WI38 (cell line): ENCODE measurements around the gene PLS3.

Source experiments
- H3K4me3 ChIP-seq: 2 replicates; pipeline ENCODE4 v1.5.1; 2011; ENCODE audit warnings: low read depth, mild to moderate bottlenecking, control low read depth, low read length
- TF ChIP-seq, protein P1 (sequence below): IDR thresholded peaks from 2 replicates; pipeline ENCODE4 v1.5.1; 2012; ENCODE audit warnings: low read depth, mild to moderate bottlenecking, control low read depth, low read length

The PLS3 gene

DNA sequence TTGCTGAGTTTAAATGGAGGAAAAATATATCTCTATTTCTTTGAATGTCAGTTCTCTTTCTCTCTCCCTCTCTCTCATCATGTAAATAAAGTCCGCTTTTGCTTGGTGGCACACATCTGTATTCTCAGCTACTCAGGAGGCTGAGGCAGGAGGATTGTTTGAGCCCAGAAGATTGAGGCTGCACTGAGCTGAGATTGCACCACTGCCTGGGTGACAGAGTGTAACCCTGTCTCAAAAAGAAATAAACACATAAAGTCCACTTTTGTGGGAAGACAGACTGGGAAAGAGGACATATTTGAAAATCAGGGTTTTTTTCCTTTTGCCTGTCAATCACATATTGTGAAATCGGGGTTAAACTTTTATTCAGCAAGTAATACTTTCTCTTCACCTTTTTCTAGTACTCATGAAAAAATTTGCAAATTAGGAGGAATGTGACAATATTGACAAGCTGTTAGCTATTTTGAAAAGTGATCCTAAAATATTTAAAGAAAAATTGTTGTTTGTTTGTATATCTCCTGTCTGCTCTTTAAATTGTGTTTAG, 42.6 kb downstream of the PLS3 start:
- TF ChIP-seq, protein P1, sequence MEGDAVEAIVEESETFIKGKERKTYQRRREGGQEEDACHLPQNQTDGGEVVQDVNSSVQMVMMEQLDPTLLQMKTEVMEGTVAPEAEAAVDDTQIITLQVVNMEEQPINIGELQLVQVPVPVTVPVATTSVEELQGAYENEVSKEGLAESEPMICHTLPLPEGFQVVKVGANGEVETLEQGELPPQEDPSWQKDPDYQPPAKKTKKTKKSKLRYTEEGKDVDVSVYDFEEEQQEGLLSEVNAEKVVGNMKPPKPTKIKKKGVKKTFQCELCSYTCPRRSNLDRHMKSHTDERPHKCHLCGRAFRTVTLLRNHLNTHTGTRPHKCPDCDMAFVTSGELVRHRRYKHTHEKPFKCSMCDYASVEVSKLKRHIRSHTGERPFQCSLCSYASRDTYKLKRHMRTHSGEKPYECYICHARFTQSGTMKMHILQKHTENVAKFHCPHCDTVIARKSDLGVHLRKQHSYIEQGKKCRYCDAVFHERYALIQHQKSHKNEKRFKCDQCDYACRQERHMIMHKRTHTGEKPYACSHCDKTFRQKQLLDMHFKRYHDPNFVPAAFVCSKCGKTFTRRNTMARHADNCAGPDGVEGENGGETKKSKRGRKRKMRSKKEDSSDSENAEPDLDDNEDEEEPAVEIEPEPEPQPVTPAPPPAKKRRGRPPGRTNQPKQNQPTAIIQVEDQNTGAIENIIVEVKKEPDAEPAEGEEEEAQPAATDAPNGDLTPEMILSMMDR = no peak

DNA sequence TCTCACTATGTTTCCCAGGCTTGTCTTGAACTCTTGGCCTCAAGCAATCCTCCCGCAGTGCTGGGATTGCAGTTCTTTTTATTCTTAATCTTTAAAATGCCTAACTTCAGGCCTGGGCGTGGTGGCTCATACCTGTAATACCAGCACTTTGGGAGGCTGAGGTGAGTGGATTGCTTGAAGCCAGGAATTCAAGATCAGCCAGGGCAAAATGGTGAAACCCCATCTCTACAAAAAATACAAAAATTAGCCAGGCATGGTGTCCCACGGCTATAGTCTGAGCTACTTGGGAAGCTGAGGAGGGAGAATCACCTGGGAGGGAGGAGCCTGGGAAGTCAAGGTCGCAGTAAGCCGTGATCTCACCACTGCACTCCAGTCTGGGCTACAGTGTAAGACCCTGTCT, 45.9 kb downstream of the PLS3 start:
- TF ChIP-seq, protein P1 = no peak
- H3K4me3 ChIP-seq = no peak overlapping the region

More for the DNA sequence above, 42.6 kb downstream of the PLS3 start:
- no peak overlapping the region for H3K4me3 ChIP-seq

DNA sequence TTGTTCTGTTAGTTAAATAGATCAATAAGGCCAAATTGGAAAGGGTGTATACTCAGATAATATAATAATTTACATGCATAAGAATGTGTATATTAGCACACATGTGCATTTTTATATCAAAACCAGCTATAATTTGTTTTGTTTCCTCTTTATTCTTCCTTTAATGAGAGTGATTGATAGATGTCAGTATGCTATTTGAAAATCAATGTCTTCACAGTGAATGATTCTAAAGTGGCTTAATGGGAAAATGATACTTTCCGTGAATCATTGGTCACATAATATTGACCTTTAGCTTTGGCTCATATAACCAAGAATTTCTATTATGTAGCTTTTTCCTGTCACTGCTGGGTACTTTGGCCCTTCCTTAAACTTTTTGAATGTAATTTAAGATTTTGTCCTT, 48.6 kb downstream of the PLS3 start:
- TF ChIP-seq, protein P1 = no peak
- H3K4me3 ChIP-seq = no peak overlapping the region

DNA sequence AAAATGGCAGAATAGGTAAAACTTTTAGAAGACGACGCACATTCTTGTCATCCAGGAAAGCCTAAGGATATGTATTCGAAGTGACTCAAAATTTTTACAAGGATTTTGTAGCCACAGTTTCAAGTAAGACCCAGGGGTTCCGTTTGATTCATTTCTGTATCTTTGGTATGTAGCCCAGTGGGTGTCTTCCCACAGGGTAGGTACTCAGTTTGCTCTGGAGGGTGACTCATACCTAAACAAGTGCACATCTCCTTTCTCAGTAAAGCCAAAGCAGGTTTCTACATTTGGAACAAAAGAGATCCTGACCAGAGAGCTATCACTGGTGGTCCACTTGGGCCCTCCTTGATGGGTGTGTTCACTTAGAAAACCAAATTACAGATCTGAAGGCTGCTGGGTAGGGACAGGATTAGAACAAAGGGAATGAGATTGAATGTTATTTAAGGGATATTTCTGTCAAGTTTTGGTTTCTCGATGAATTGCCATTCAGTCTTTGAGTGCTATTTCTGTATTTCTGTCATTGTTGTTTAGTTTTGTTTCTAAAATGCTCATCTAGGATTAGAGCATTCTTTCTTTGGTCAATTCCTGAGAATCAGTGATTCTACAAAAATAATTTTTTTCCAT, 56.1 kb downstream of the PLS3 start:
- peak overlapping the region; percentile 43 for H3K4me3 ChIP-seq
- TF ChIP-seq, protein P1 = no peak

DNA sequence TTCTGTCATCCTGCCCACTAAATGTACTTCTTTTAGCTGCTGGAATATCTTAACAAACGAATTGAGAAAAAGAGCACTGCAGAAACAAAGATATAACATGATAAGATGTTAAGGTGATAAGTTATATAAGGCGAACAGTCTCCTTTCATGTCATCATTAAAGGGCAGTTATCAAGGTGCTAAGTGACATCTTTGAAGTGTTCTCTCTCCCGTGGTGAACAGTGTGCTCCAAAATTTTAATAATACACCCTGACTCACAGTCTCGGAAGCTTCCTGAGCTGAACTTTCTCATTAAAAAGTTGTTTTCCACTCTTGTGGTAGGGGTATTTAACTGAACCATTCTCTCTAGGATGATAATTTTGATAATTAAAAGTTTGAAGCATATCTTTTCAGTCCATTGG, 61.6 kb downstream of the PLS3 start:
- H3K4me3 ChIP-seq = no peak overlapping the region
- TF ChIP-seq, protein P1 = no peak

DNA sequence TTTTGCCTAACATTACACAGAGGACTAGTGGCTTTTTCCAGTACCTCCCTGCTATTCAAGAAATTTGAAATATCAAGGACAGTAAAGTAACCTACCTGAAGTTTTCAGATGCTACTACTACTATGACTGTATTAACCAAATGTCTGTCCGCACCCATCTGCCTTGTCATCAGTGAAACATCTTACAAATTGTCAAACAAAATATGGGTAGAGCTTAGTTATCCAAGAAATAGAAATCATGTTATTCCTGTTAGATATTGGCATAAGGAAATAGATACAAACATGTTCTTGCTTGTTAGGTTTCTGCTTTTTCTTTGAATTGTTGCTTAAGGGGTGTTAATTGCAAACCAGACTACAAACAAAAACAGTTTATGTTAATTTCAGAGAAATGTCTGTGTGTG, 63.9 kb downstream of the PLS3 start:
- TF ChIP-seq, protein P1 = no peak
- H3K4me3 ChIP-seq = no peak overlapping the region

DNA sequence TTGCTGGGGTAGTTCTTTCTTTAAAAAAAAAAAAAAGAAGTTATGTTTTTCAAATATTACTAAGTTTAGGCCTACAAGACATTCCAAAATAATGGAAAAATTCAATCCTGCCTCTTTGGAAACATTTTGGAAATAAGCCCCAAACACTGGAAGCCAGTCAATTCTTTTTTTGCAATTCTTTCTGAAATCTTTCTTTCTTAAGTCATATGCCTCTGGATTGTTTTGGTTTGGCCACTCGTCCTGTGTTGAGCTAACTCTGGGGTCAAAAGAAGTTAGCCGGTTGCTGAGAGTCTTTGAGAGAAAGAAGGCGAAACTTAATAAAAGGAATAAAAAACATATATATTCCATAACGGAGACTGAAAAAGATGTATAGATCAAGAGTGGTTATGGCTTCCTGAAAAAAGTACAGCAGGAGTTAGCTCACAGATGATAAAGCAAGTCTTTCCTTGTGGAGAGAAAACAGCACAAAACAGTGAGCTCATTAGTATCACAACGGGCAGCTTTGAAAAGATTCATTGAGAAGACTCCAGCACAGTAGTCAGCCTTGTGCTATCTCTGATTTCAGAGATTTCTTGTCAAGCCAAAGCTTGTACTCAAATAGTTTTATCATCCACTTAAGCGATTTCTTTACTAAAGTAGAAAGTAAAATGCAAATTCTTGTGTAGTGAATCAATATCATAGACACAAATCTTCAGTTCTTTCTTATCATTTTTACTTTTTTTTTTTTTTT, 64.8 kb downstream of the PLS3 start:
- TF ChIP-seq, protein P1 = no peak
- H3K4me3 ChIP-seq = no peak overlapping the region
